HG03521 (cell line): Measurements from ENCODE around the gene DRAXIN.

Experiments
- ATAC-seq: cut with Tn5 transposase; IDR thresholded peaks from one replicate; pipeline ENCODE4 v1.9.1; 2021; ENCODE audit warnings: mild to moderate bottlenecking, moderate library complexity; ENCODE audit not compliant: unreplicated experiment

DRAXIN gene

DNA sequence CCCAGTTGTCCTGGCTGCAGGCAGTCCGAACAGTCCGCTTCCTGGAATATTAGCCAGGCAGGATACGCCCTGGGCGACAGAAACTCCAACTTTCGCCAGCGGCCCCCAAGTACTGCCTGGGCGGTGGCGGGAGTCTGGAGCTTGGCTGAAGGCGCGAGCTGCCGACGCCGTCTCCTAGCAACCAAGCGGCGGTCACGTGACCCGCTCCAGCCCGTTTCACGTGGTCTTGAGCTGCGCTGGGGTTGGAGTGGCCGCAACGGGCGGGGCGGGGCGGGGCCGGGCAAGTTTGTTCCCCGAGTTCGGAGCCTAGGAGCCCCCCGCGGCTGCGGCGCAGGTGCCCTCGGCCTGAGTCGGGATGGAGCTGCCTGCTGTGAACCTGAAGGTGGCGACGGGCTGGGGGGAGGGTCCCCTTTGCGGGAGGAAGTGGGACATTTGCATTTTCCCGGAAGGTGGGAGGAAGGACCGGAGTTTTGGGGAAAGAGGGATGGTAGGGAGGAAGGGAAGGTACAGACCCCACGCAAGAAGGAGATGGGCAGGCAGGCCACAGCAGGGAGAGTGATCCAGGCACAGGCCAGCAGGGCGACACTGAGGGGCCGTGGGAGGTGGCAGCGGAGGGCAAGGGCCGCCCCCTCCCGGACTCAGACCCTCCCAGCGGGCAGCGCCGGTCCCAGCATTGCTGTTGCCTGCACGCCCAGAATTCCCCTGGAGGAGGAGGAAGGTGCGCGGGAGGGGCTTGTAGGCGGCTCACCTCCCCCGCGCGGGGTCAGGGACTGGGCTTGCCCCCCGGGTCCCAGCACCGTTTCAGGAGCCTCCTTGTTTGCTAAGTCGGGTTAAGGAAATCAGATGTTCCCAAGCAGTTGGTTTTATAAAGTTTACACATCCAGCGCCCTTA, 44.6 kb downstream of the DRAXIN start, which contains the start of gene AGTRAP:
Gene AGTRAP, plus strand, starts transcription at position 283 of the 892 bp plus-strand sequence. Its CDS starts 73 bp downstream, at position 356.
- peak; percentile 66 for ATAC-seq

DNA sequence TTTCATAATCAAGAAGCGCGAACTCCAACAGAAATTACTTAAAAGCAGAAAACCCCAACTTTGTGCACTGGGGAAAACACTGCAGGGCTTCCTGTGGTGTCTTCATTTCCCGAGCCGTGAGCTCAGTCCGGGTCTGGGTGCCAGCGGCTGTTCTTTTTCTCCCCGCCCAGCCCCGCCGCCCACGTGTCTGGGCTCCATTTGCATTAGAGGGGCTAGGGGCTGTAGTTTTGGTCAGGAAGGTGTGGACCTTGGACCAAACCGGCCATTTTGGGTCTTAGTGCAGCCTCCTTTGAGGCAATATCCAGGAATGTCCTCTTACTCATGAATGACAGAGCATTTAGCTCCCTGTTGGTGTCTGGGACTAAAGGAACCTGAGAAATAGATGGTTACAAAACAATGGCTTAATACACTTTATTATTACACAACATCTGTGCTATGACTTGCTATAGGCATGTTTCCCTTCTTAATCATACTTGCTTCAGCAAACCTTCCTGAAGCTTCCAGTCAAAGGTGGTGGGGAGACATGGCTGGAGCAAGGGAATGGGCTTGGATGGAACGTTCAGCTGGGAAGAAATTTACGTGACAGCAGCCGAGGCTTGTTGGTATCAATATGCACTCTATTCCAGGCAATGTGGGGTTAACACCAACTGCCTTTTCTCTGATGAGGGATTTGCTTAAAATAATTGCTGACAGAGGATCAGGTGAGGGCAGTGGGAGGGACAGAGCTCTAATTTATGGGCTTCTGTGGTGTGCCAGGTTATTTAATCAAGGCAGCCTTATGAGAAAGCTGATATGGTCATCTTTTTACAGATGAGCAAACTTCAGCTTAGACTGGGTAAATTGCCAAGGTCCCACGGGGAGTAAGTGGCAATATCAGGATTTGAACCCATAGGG, 45.5 kb downstream of the DRAXIN start:
- ATAC-seq: no peak

DNA sequence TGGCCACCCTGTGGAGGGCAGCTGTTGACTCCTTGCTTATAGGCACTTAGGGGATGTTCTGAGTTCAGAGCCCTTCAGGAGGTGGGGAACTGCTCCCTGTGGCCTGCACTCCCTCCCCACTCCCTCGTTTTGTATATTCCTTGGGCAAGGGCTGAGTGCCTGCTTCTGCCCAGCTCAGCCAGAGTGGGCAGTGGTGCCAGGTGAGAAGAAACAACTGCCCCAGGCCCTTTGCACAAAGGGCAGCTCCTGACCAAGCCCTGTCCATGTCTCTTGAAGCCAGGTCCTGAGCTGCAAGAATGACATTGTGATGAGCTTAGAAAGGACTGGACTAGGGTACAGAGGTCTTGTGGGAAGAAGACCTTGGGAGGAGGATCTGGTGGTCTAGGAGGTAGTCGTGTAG, 46.6 kb downstream of the DRAXIN start:
- no peak for ATAC-seq

GRCh38 chr1:11738783-11739182, 47.3 kb downstream of the DRAXIN start:
- ATAC-seq: no peak

- ATAC-seq: no peak
Measured at GRCh38 chr1:11740258-11741192, 49.0 kb downstream of the DRAXIN start.

GRCh38 chr1:11741482-11741881, 50.0 kb downstream of the DRAXIN start:
- no peak for ATAC-seq

- no peak for ATAC-seq
Measured at GRCh38 chr1:11741919-11742558, 50.5 kb downstream of the DRAXIN start.

DNA sequence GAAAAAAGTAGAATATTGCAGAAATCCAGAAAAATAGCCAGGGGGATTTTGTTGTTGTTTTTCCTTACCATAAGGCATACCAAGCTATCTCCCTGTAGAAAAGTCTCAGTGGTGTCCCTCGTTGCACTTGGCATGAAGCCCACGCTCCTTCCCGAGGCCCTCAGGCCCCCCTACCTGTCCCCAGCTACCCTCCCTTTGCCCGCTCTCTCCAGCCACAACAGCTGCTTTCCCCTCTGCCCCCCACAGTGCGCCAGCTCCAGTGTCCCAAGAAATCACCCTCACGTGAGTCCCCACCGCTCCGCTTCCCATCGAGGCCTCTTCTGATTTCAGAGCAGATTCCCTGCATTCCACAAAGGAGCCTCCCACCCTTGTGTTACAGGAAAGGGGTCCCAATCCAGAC, 52.8 kb downstream of the DRAXIN start:
- ATAC-seq: no peak

DNA sequence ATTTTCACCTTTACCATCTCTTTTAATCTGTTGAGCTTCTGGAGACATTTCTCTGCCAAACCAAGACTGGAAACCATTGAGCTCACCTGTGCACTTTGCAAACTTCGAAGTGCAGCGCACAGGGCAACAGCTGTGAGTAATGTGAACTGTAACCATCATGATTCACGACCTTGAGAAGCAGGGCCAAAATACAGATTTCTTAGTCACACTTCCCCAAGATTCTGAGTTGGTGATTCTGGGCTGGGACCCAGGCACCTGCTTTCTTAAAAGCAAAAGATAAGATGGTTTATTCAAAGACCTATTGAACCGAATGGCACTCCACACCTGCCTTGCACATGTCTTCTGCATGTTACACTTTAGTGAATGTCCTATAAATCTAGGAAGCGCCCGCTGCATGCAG, 54.6 kb downstream of the DRAXIN start:
- no peak for ATAC-seq

DNA sequence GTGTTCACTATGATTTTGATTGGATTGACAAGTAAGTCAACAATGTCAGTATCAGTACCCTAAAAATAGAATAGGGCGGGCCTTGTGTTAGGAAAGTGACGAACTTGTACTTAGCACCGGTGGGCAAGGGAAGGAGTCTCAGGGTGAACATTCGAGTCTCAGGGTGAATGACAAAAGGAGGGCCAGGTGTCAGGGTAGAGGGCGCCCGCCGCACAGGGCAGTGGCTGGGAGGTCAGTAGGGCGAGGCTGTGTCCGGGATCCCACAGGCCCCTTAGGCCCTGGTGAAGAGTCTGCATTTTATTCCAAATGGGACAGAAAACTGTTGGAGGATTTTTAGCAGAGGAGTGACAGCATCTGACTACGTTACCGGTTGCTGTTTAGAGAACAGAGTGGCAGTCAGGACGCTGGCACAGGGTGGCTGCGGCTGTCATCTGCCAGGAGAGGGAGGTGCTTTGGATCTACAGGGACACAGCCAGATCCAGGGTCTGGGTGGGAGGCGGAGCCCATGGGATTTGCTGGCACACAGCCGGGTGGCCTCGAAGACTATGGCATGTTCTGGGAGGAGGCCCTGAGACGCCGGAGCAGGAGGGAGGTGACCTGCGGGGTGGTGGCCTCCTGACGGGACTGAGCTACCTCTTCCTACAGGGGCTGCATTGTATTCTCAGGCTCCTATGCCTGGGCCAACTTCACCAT, 55.4 kb downstream of the DRAXIN start:
- no peak for ATAC-seq

GRCh38 chr1:11748294-11749202, 57.0 kb downstream of the DRAXIN start:
- ATAC-seq: no peak

DNA sequence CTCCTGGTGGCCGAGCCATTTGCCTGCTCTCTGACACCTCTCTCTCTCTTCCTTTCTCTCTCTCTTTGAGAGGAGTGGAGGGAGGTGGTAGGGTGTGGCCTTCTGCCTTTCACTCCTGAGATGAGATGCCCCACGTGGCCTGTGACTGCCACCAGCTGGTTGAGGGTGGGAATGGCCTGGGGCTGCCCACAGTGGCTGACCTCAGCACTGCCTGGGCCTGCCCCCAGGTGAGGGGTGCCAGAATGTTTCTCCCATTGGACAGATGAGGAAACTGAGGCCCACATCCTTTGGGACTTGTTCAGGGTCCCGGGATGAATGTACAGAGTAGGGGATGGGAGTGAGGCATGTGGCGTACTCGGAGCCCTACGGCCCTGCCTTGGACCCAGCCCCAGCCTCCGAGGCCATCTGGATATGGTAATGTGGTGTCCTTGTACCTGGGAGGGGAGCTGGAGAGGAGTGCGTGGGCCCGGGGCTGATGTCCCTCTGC, 57.7 kb downstream of the DRAXIN start:
- no peak for ATAC-seq

GRCh38 chr1:11749996-11750395, 58.5 kb downstream of the DRAXIN start:
- ATAC-seq: no peak

DNA sequence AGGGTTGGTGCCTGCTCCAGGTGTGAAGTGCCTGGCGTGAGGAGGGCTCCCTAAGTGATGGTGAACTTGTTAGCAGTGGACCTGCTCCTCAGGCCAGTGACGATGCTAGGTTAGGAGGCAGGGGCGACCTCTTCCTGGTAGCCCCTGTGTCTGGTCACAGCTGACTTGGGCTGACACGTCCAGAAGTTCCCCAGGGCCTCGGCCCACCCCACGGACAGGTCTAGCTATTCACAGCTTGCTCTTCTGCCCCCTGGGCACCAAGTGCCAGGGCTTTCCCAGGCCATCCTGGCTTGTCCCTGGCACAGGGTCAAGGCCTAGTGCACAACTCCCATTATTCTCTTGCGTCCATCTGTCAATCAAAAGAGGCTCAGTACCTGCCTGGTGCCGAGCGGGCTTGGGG, 59.6 kb downstream of the DRAXIN start:
- ATAC-seq: no peak

DNA sequence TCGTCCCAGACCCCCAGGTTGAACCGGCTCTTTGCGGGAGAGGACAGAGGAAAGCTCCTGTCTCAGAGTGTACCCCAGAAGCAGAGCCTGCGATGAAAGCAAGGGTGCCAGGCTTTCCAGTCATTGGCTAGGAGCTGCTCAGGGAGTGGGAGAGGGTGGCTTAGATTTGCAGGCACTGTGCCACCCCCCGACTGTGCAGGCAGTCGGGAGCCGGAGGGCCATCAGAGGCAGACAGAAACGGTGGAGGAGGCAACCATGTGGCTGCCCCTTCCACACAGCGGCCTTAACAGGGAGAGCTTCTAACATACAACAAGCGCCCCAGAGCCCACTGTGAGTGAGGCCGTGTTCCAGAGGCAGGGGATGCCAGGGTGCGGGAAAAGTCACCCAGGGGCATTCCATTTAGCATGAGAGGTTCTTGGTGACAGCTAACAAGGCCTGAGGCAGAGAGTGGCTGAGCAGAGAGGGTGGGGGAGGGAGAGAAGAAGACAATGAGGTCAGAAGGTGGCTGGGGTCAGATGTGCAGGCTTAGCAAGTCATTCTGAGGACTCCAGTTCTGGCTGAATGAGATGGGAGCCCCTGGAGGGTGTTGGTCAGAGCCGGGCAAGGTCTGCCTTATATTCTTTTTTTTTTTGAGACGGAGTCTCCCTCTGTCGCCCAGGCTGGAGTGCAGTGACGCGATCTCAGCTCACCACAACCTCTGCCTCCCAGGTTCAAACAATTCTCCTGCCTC, 61.0 kb downstream of the DRAXIN start:
- no peak for ATAC-seq

- ATAC-seq: no peak
Measured at GRCh38 chr1:11753555-11754208, 62.2 kb downstream of the DRAXIN start.

GRCh38 chr1:11757047-11757446, 65.5 kb downstream of the DRAXIN start:
- ATAC-seq: no peak
